DND-41 (cell line): ENCODE measurements around the gene MTO1.

Source experiments
- ATAC-seq: fragments of 200-7000 bp; cut with Tn5 transposase; 3 replicates; pipeline ENCODE4 v1.9.1; 2021; ENCODE audit warnings: low read depth; ENCODE audit not compliant: insufficient read depth
- DNase-seq: peaks from one replicate; pipeline ENCODE4 v3.0.0-alpha.2; 2020
- H2AFZ ChIP-seq: 2 replicates; pipeline ENCODE4 v1.6.0; 2012; ENCODE audit warnings: low read depth, low read length
- H3K27ac ChIP-seq: 2 replicates; pipeline ENCODE4 v1.5.1; 2012; ENCODE audit warnings: low read length, inconsistent platforms
- H3K27me3 ChIP-seq: fragments of 200-600 bp; sonication (generic); 2 replicates; pipeline ENCODE4 v1.6.0; 2012; ENCODE audit warnings: low read length, mild to moderate bottlenecking, inconsistent platforms; ENCODE audit not compliant: insufficient read depth, poor library complexity
- H3K36me3 ChIP-seq: 2 replicates; pipeline ENCODE4 v1.5.1; 2012; ENCODE audit warnings: low read length, inconsistent platforms; ENCODE audit not compliant: insufficient read depth
- H3K4me1 ChIP-seq: 2 replicates; pipeline ENCODE4 v1.5.1; 2012; ENCODE audit warnings: mild to moderate bottlenecking, low read length; ENCODE audit not compliant: insufficient read depth
- H3K4me2 ChIP-seq: 2 replicates; pipeline ENCODE4 v1.6.0; 2012; ENCODE audit warnings: mild to moderate bottlenecking, moderate library complexity, low read length, inconsistent platforms; ENCODE audit not compliant: insufficient read depth
- H3K4me3 ChIP-seq, 2 experiments: fragments of 200-600 bp in 1 of 2; shearing (Covaris generic) in 1 of 2; 2 replicates each; pipeline ENCODE4 v1.5.1; 2012 to 2016; ENCODE audit warnings: inconsistent platforms in 2 of 2, low read length in 2 of 2, mild to moderate bottlenecking in 2 of 2, low read depth in 1 of 2, moderate library complexity in 1 of 2
- H3K79me2 ChIP-seq: 2 replicates; pipeline ENCODE4 v1.6.0; 2012; ENCODE audit warnings: low read length, inconsistent platforms; ENCODE audit not compliant: insufficient read depth
- H3K9ac ChIP-seq: 2 replicates; pipeline ENCODE4 v1.6.0; 2012; ENCODE audit warnings: low read depth, mild to moderate bottlenecking, inconsistent platforms, low read length, moderate library complexity
- H3K9me3 ChIP-seq: 2 replicates; pipeline ENCODE4 v1.5.1; 2012; ENCODE audit warnings: low read length, moderate library complexity, mild to moderate bottlenecking, inconsistent platforms; ENCODE audit not compliant: insufficient read depth, severe bottlenecking
- H4K20me1 ChIP-seq: 2 replicates; pipeline ENCODE4 v1.6.0; 2012; ENCODE audit warnings: low read length; ENCODE audit not compliant: insufficient read depth
- CTCF ChIP-seq: IDR thresholded peaks from 2 replicates; pipeline ENCODE4 v1.5.1; 2012; ENCODE audit warnings: borderline replicate concordance, low read length, moderate library complexity, mild to moderate bottlenecking; ENCODE audit not compliant: poor library complexity, severe bottlenecking; ENCODE audit errors: extremely low read depth
- EZH2 ChIP-seq: IDR thresholded peaks from 3 replicates; pipeline ENCODE4 v1.6.1; 2012; ENCODE audit warnings: borderline replicate concordance, low read depth, mild to moderate bottlenecking, moderate library complexity, low read length, inconsistent platforms; ENCODE audit not compliant: severe bottlenecking

Gene MTO1, protein sequence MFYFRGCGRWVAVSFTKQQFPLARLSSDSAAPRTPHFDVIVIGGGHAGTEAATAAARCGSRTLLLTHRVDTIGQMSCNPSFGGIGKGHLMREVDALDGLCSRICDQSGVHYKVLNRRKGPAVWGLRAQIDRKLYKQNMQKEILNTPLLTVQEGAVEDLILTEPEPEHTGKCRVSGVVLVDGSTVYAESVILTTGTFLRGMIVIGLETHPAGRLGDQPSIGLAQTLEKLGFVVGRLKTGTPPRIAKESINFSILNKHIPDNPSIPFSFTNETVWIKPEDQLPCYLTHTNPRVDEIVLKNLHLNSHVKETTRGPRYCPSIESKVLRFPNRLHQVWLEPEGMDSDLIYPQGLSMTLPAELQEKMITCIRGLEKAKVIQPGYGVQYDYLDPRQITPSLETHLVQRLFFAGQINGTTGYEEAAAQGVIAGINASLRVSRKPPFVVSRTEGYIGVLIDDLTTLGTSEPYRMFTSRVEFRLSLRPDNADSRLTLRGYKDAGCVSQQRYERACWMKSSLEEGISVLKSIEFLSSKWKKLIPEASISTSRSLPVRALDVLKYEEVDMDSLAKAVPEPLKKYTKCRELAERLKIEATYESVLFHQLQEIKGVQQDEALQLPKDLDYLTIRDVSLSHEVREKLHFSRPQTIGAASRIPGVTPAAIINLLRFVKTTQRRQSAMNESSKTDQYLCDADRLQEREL

DNA sequence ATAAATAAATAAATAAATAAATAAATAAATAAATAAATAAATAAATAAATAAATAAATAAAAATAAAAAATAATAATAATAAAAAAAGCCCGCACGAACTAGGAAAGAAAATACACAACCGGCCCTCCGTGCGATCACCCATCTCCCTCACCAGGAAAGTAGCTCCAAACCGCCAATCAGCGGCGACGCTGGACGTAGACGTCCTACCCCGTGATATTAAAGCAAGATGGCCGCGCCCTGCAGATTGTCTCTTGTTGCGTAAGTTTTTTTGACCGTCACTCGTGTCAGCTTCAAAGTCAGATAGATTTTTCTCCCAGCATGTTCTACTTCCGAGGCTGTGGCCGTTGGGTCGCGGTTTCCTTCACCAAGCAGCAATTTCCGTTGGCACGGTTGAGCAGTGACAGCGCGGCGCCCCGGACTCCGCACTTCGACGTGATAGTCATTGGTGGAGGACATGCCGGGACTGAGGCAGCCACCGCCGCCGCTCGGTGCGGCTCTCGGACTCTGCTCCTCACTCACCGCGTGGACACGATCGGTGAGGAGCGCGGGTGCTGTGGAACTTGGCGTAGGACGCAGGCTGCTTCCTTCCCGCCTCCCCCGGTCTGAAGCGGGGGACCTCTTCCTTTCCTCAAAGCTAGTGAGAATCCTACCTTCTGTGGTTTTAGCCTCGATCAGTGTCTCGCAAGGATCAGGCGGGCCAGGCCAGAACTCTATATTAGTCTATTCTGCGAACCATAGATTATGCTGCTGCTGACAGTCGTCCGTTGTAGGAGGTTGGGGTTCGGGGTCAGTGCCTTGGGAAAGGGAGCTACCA lies at the start of gene MTO1:
Gene MTO1, plus strand, starts transcription at position 201 of the 814 bp plus-strand sequence. Its CDS starts 118 bp downstream, at position 319.
- H3K4me2 ChIP-seq, result peak within 1 kb of the TSS; percentile 89
- peaks cover 32% of the 10 kb centered on the region for H3K4me1 ChIP-seq
- peak; percentile 93 for ATAC-seq
- H3K4me3 ChIP-seq, result peak within 1 kb of the TSS; percentile 76 to 98
- H3K27me3 ChIP-seq, result no peaks in the 10 kb centered on the region
- peak within 1 kb of the TSS; percentile 99 for H3K27ac ChIP-seq
- H3K9me3 ChIP-seq, result no peaks in the 10 kb centered on the region
- peaks cover 11% of the 10 kb centered on the region for H3K36me3 ChIP-seq
- peak within 1 kb of the TSS; percentile 95 for H3K9ac ChIP-seq
- H2AFZ ChIP-seq, result peak within 1 kb of the TSS; percentile 99
- DNase-seq, result peak; percentile 91
- TF ChIP-seq CTCF, result no peak
- no peak for TF ChIP-seq EZH2
- no peaks in the 10 kb centered on the region for H4K20me1 ChIP-seq
- H3K79me2 ChIP-seq, result peaks cover 48% of the 10 kb centered on the region

- H3K9me3 ChIP-seq, result no peaks in the 10 kb centered on the region
- H3K27ac ChIP-seq, result no peak overlapping the region
- no peaks in the 10 kb centered on the region for H3K79me2 ChIP-seq
- no peaks in the 10 kb centered on the region for H3K36me3 ChIP-seq
- no peak overlapping the region for H3K4me3 ChIP-seq
- H2AFZ ChIP-seq, result no peak overlapping the region
- no peak overlapping the region for H3K4me2 ChIP-seq
- H3K9ac ChIP-seq, result no peak overlapping the region
- DNase-seq (no peak), ATAC-seq (no peak)
- no peaks in the 10 kb centered on the region for H3K4me1 ChIP-seq
- H4K20me1 ChIP-seq, result no peaks in the 10 kb centered on the region
- no peaks in the 10 kb centered on the region for H3K27me3 ChIP-seq
- no peak for TF ChIP-seq CTCF
- no peak for TF ChIP-seq EZH2
Measured at GRCh38 chr6:73413102-73413501, 48.4 kb upstream of the MTO1 start.

GRCh38 chr6:73418081-73418741 lies 43.3 kb upstream of the MTO1 start:
- TF ChIP-seq CTCF, result no peak
- TF ChIP-seq EZH2, result no peak
- Histone ChIP-seq H2AFZ (no peak overlapping the region), H3K4me1 (peaks cover 19% of the 10 kb centered on the region), H3K9ac (no peak overlapping the region), H3K27ac (no peak overlapping the region), H3K9me3 (no peaks in the 10 kb centered on the region), H3K4me3 (no peak overlapping the region), H3K27me3 (no peaks in the 10 kb centered on the region), H3K36me3 (no peaks in the 10 kb centered on the region), H4K20me1 (no peaks in the 10 kb centered on the region), H3K4me2 (no peak overlapping the region), H3K79me2 (no peaks in the 10 kb centered on the region)
- DNase-seq (no peak), ATAC-seq (no peak)
